ENCODE results near the gene RASL11B.

- TF ChIP-seq CTCF (IDR thresholded peaks at IDR 0.05), result no peak
- TF ChIP-seq POLR2A (IDR thresholded peaks at IDR 0.05), result no peak
These were observed 39.5 kb upstream of the RASL11B start for GRCh38 chr4:52822583-52822971.

Measured in Peyer's patch (tissue), 4 donors.